GM18505 (cell line): ENCODE results near the gene HBP1.
A peak's percentile ranks its signal among the peaks of the same experiment; 100 is the strongest.

Experiments used
- ATAC-seq: cut with Tn5 transposase; IDR thresholded peaks from one replicate; pipeline ENCODE4 v1.9.1; 2021; ENCODE audit not compliant: unreplicated experiment
- POLR2A ChIP-seq: IDR thresholded peaks from 4 replicates; pipeline ENCODE4 v1.6.1; 2011; ENCODE audit warnings: borderline replicate concordance; ENCODE audit not compliant: insufficient read depth, insufficient read length; ENCODE audit errors: extremely low read depth

The HBP1 gene

GRCh38 chr7:107165341-107165740 is 3.5 kb upstream of the HBP1 start:
- no peak for TF ChIP-seq POLR2A
- no peak for ATAC-seq

- no peak for TF ChIP-seq POLR2A
- no peak for ATAC-seq
Measured at GRCh38 chr7:107166736-107167426, 1.9 kb upstream of the HBP1 start.

- no peak for ATAC-seq
- no peak for TF ChIP-seq POLR2A
Measured at GRCh38 chr7:107167483-107168232, 1.1 kb upstream of the HBP1 start.

- peak; percentile 45 for TF ChIP-seq POLR2A
- ATAC-seq: peak; percentile 33
Measured at GRCh38 chr7:107169120-107170050, 582 bp downstream of the HBP1 start.

- ATAC-seq: no peak
- TF ChIP-seq POLR2A: no peak
Measured at GRCh38 chr7:107170051-107170915, 1.5 kb downstream of the HBP1 start.

GRCh38 chr7:107171496-107171895 is 2.7 kb downstream of the HBP1 start:
- ATAC-seq: no peak
- no peak for TF ChIP-seq POLR2A

GRCh38 chr7:107172276-107173032 is 3.7 kb downstream of the HBP1 start:
- ATAC-seq: no peak
- TF ChIP-seq POLR2A: no peak

- TF ChIP-seq POLR2A: no peak
- no peak for ATAC-seq
Measured at GRCh38 chr7:107173191-107173590, 4.4 kb downstream of the HBP1 start.

GRCh38 chr7:107173691-107174406 is 5.0 kb downstream of the HBP1 start:
- TF ChIP-seq POLR2A: no peak
- ATAC-seq: peak; percentile 41

GRCh38 chr7:107179326-107180164 is 10.7 kb downstream of the HBP1 start:
- ATAC-seq: no peak
- TF ChIP-seq POLR2A: no peak
